Tibial nerve (tissue), 4 donors: ENCODE results near the gene RNF220. TPM values are rescaled to one million over a fixed set of nuclear protein-coding genes. Genes with fewer than 3 reads are reported as not detected.

Experiments used
- DNase-seq, 2 donors: peaks; one replicate each; pipeline ENCODE4 v3.0.0-alpha.2; 2019; ENCODE audit warnings: low spot score in 2 of 2
- H3K27ac ChIP-seq, 4 donors: fragments of 200-600 bp; sonication (generic) in 3 of 4; one replicate each; pipeline ENCODE4 v1.5.1; 2017 to 2019; ENCODE audit warnings: mild to moderate bottlenecking in 1 of 4
- H3K27me3 ChIP-seq, 2 donors: fragments of 200-600 bp; sonication (generic) in 1 of 2; one replicate each; pipeline versions ENCODE4 v1.5.1 to v1.6.0; 2017 to 2019
- H3K36me3 ChIP-seq, 3 donors: fragments of 200-600 bp; sonication (generic); one replicate each; pipeline ENCODE4 v1.5.1; 2018 to 2019
- H3K4me1 ChIP-seq, 4 donors: fragments of 200-600 bp; sonication (generic) in 3 of 4; one replicate each; pipeline ENCODE4 v1.5.1; 2017 to 2019
- H3K4me3 ChIP-seq, 4 donors: fragments of 200-600 bp; sonication (generic) in 3 of 4; one replicate each; pipeline ENCODE4 v1.5.1; 2017 to 2019; ENCODE audit warnings: mild to moderate bottlenecking in 1 of 4, moderate library complexity in 1 of 4
- H3K9me3 ChIP-seq, 4 donors: fragments of 200-600 bp; sonication (generic) in 3 of 4; one replicate each; pipeline ENCODE4 v1.5.1; 2017 to 2019
- CTCF ChIP-seq, 5 experiments: fragments of 200-600 bp in 3 of 5; fragments of 450-650 bp in 2 of 5; sonication (generic) in 3 of 5; IDR thresholded peaks; one replicate each; pipeline ENCODE4 v1.5.1; 2016 to 2019; ENCODE audit warnings: antibody characterized with exemption in 5 of 5, mild to moderate bottlenecking in 3 of 5, moderate library complexity in 2 of 5
- EP300 ChIP-seq, 2 donors: sonication (generic); formaldehyde crosslinking; IDR thresholded peaks; one replicate each; pipeline ENCODE4 v1.6.1; 2017; ENCODE audit warnings: antibody characterized with exemption in 2 of 2, mild to moderate bottlenecking in 1 of 2
- POLR2A ChIP-seq, 2 donors: fragments of 450-650 bp; IDR thresholded peaks; one replicate each; pipeline ENCODE4 v1.6.1; 2017; ENCODE audit warnings: antibody characterized with exemption in 2 of 2, mild to moderate bottlenecking in 2 of 2, moderate library complexity in 2 of 2
- WGBS, 2 donors: methylation state at CpG; one replicate each; pipeline ENCODE4 v1.1.5; 2018; 5-methylcytosine and 5-hydroxymethylcytosine counted together
- total RNA-seq, 4 donors: library from RNA; depleted of rRNA; stranded (reverse); fragments of >200 nt; gene quantifications; one replicate each; pipeline ENCODE4 v1.1.0, GENCODE V29; 2016

RNF220 gene
- total RNA-seq, 4 donors from 2014 or later, result 110 to 151 (median 114) TPM

GRCh38 chr1:44514673-44515072 is 109.6 kb downstream of the RNF220 start:
- H3K27me3 ChIP-seq, result peaks cover 0 to 10% of the 10 kb centered on the region in 2 donors
- no peak overlapping the region for H3K27ac ChIP-seq
- no peaks in the 10 kb centered on the region for H3K36me3 ChIP-seq
- DNase-seq, result no peak
- no peaks in the 10 kb centered on the region for H3K9me3 ChIP-seq
- peaks cover 0 to 10% (median 0%) of the 10 kb centered on the region in 4 donors for H3K4me1 ChIP-seq
- 48 to 69% methylated on average over 2 of the region's 2 CpGs for WGBS, 2 donors
- H3K4me3 ChIP-seq, result no peak overlapping the region
- TF ChIP-seq EP300 (IDR thresholded peaks at IDR 0.05) (no peak), POLR2A (IDR thresholded peaks at IDR 0.05) (no peak), CTCF (IDR thresholded peaks at IDR 0.05) (no peak)

GRCh38 chr1:44515416-44515815 is 110.4 kb downstream of the RNF220 start:
- H3K36me3 ChIP-seq, result no peaks in the 10 kb centered on the region
- TF ChIP-seq POLR2A (IDR thresholded peaks at IDR 0.05), result no peak
- no peak for TF ChIP-seq EP300 (IDR thresholded peaks at IDR 0.05)
- no peak for TF ChIP-seq CTCF (IDR thresholded peaks at IDR 0.05)
- H3K27me3 ChIP-seq, result peaks cover 0 to 2% of the 10 kb centered on the region in 2 donors
- no peak for DNase-seq
- H3K9me3 ChIP-seq, result no peaks in the 10 kb centered on the region
- 89 to 97% methylated on average over 1 of the region's 1 CpG for WGBS, 2 donors
- no peak overlapping the region for H3K4me3 ChIP-seq
- peaks cover 0 to 10% (median 0%) of the 10 kb centered on the region in 4 donors for H3K4me1 ChIP-seq
- no peak overlapping the region for H3K27ac ChIP-seq

- WGBS, 2 donors, result 61 to 62% methylated on average over 7 of the region's 7 CpGs
- TF ChIP-seq POLR2A (IDR thresholded peaks at IDR 0.05) (no peak), EP300 (IDR thresholded peaks at IDR 0.05) (no peak)
These were observed 114.1 kb downstream of the RNF220 start for GRCh38 chr1:44519035-44519676.

GRCh38 chr1:44521378-44522080 is 116.5 kb downstream of the RNF220 start:
- no peaks in the 10 kb centered on the region for H3K36me3 ChIP-seq
- no peak for DNase-seq
- TF ChIP-seq EP300 (IDR thresholded peaks at IDR 0.05) (no peak), POLR2A (IDR thresholded peaks at IDR 0.05) (no peak), CTCF (IDR thresholded peaks at IDR 0.05) (no peak)
- 85 to 90% methylated on average over 5 of the region's 5 CpGs for WGBS, 2 donors
- no peaks in the 10 kb centered on the region for H3K9me3 ChIP-seq
- no peak overlapping the region for H3K27ac ChIP-seq
- peaks cover 0 to 15% of the 10 kb centered on the region in 2 donors for H3K27me3 ChIP-seq
- H3K4me3 ChIP-seq, result no peak overlapping the region
- peaks cover 0 to 17% (median 4%) of the 10 kb centered on the region in 4 donors for H3K4me1 ChIP-seq

More at GRCh38 chr1:44519035-44519676, 114.1 kb downstream of the RNF220 start:
- no peak overlapping the region for H3K4me3 ChIP-seq
- H3K9me3 ChIP-seq, result no peaks in the 10 kb centered on the region
- no peak overlapping the region for H3K27ac ChIP-seq
- peaks cover 0 to 6% (median under 1%) of the 10 kb centered on the region in 4 donors for H3K4me1 ChIP-seq
- H3K36me3 ChIP-seq, result no peaks in the 10 kb centered on the region
- no peak for DNase-seq
- peaks cover 0 to 12% of the 10 kb centered on the region in 2 donors for H3K27me3 ChIP-seq

- Histone ChIP-seq H3K4me3 (peak overlapping the region in 2 of 4 donors; percentile 6 to 12), H3K4me1 (peaks cover 0 to 17% (median 4%) of the 10 kb centered on the region in 4 donors), H3K9me3 (no peaks in the 10 kb centered on the region), H3K36me3 (no peaks in the 10 kb centered on the region), H3K27ac (peak overlapping the region in 1 of 4 donors; percentile 1), H3K27me3 (peaks cover 0 to 15% of the 10 kb centered on the region in 2 donors)
- 51 to 52% methylated on average over 23 of the region's 23 CpGs for WGBS, 2 donors
- no peak for DNase-seq
- TF ChIP-seq POLR2A (IDR thresholded peaks at IDR 0.05) (no peak), CTCF (IDR thresholded peaks at IDR 0.05) (no peak), EP300 (IDR thresholded peaks at IDR 0.05) (no peak)
These were observed 118.8 kb downstream of the RNF220 start for GRCh38 chr1:44523593-44524591.
